Epithelial cell of esophagus (primary cell): ENCODE measurements around the gene PTPRE.

Experiments
- DNase-seq: peaks from one replicate; pipeline ENCODE4 v3.0.0; 2010; ENCODE audit warnings: low read depth
- H3K4me3 ChIP-seq: 2 replicates; pipeline ENCODE4 v1.5.1; 2011; ENCODE audit warnings: mild to moderate bottlenecking, low read length, control low read depth
- CTCF ChIP-seq: IDR thresholded peaks from 2 replicates; pipeline ENCODE4 v1.5.1; 2011; ENCODE audit warnings: low read depth, mild to moderate bottlenecking, low read length, control low read depth, inconsistent platforms; ENCODE audit not compliant: insufficient read depth; ENCODE audit errors: missing control alignments

Gene PTPRE

GRCh38 chr10:128045833-128046120 lies 138.9 kb downstream of the PTPRE start:
- no peak overlapping the region for H3K4me3 ChIP-seq
- no peak for DNase-seq
- no peak for TF ChIP-seq CTCF

GRCh38 chr10:128046156-128046952 lies 139.5 kb downstream of the PTPRE start:
- no peak overlapping the region for H3K4me3 ChIP-seq

GRCh38 chr10:128046953-128047290 lies 140.0 kb downstream of the PTPRE start:
- no peak for DNase-seq
- TF ChIP-seq CTCF = no peak
- H3K4me3 ChIP-seq = peak overlapping the region; percentile 77

More at GRCh38 chr10:128046156-128046952, 139.5 kb downstream of the PTPRE start:
- TF ChIP-seq CTCF = no peak
- DNase-seq = no peak

- DNase-seq = peak; percentile 97
- H3K4me3 ChIP-seq = peak overlapping the region; percentile 77
- no peak for TF ChIP-seq CTCF
Observed at GRCh38 chr10:128047351-128047750, 140.4 kb downstream of the PTPRE start.

- peak; percentile 91 for DNase-seq
- no peak for TF ChIP-seq CTCF
- peak overlapping the region; percentile 77 for H3K4me3 ChIP-seq
Observed at GRCh38 chr10:128047991-128048818, 141.3 kb downstream of the PTPRE start.

GRCh38 chr10:128048819-128049210 lies 141.9 kb downstream of the PTPRE start:
- TF ChIP-seq CTCF = no peak
- peak overlapping the region; percentile 77 for H3K4me3 ChIP-seq
- no peak for DNase-seq
